22Rv1 (cell line): ENCODE results near the gene ERRFI1.
A peak's percentile ranks its signal among the peaks of the same experiment; 100 is the strongest.

Experiments used
- H3K27ac ChIP-seq: fragments of 450-650 bp; 2 replicates; pipeline ENCODE4 v1.5.1; 2017
- ZFX ChIP-seq: fragments of 450-650 bp; IDR thresholded peaks from 2 replicates; pipeline ENCODE4 v1.6.1; 2017; ENCODE audit warnings: antibody characterized with exemption, borderline replicate concordance
- TF ChIP-seq, protein P1 (sequence below): fragments of 450-650 bp; IDR thresholded peaks from 2 replicates; pipeline ENCODE4 v1.5.1; 2017; ENCODE audit warnings: mild to moderate bottlenecking

The ERRFI1 gene

DNA sequence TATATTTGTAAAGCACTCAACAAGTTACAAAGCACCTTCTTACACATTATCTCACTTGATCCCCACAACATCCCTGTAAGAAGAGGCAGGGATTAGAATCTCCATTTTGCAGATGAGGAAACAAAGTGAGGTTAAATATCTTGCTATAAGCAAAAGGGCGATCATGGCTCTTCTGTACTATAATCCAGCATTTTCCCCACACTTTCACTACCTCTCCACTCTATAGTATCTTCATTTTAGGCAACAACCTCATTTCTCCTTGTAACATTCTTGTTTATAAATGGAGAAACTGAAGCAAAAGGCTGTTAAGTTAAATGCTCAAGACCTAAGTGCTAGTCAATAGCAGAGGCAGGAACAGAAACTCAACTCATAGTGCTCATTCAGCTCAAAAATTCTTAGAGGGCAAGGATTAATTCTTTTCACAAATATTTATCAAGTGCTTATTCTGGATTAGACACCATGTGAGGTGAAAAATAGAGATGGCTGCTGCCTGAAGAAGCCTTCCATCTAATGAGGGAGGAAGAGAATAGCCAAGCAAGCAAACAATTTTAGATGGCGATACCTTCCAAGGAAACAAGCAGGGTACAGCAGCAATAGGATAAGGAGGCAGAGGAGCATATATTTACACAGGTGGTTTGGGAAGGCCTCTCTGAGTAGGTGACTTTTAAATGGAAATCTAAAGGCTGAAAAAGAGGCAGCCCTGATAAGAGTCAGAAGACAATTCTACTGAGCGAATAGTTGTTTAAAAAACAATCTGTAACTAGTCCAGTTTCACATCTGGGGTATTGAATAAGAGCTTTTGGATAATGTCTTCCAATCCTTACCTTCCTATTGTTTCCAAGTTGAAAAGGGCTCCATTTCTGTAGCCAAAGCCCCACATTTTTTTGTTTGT lies 3.5 kb downstream of the ERRFI1 start:
- TF ChIP-seq ZFX, result no peak
- H3K27ac ChIP-seq, result no peak overlapping the region

- no peak overlapping the region for H3K27ac ChIP-seq
- TF ChIP-seq ZFX, result no peak
- TF ChIP-seq, protein P1, sequence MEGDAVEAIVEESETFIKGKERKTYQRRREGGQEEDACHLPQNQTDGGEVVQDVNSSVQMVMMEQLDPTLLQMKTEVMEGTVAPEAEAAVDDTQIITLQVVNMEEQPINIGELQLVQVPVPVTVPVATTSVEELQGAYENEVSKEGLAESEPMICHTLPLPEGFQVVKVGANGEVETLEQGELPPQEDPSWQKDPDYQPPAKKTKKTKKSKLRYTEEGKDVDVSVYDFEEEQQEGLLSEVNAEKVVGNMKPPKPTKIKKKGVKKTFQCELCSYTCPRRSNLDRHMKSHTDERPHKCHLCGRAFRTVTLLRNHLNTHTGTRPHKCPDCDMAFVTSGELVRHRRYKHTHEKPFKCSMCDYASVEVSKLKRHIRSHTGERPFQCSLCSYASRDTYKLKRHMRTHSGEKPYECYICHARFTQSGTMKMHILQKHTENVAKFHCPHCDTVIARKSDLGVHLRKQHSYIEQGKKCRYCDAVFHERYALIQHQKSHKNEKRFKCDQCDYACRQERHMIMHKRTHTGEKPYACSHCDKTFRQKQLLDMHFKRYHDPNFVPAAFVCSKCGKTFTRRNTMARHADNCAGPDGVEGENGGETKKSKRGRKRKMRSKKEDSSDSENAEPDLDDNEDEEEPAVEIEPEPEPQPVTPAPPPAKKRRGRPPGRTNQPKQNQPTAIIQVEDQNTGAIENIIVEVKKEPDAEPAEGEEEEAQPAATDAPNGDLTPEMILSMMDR, result no peak
These were observed 4.3 kb downstream of the ERRFI1 start for GRCh38 chr1:8021676-8022266.

DNA sequence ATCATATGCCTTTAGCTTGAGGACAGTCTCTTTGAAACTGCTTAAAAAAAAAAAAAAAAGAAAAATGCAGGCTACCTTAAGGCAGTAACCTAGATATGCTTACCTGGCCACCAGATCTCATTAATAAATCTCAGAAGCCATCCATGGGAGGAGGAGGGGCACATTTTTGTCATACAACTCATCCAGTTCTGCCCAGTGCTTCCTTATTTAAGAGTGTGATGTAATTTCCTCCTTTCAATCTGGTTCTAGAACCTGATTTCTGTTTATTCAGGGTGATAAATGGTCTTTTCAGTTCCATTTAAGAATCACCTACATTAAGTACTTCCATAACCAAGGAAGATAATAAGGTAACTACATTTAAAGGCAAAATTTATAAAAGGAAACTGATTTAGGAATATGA lies 6.1 kb downstream of the ERRFI1 start:
- peak overlapping the region; percentile 65 for H3K27ac ChIP-seq
- no peak for TF ChIP-seq ZFX
- TF ChIP-seq, protein P1, result no peak

- TF ChIP-seq, protein P1, result no peak
- TF ChIP-seq ZFX, result no peak
- peak overlapping the region; percentile 65 for H3K27ac ChIP-seq
These were observed 6.9 kb downstream of the ERRFI1 start for GRCh38 chr1:8019229-8019620.

DNA sequence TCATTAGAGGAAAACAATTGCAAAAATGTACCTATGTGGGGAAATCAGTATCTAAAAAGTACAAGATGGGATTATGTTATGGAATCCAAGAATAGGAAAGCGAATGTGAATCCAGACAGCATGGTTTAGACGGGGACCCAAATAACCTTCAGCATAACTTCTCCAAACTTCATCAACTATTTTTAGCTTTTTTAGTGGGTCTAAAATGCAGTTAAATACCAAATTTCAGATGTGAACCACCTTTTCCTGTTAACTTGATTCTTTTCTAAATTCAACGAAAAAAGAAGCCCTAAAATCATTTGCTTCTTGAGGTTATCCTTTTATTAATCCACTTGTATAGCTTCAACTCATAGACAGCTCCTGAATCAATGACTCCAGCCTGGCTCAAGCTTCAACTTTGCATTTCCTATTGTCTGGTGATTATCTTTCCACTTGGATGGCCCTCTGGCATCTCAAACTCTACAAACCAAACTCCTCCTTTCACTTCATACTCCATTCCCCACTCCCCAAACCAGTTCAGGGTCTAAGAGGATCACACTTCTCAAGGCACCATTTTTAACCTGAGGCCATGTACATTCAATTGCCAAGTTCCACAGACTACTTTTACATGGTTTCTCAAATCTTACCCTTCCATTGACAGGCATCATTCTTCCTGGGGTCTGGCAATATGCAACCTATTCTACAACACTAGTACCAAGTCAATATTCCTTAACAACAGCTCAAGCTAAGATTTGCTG lies 7.4 kb downstream of the ERRFI1 start:
- no peak for TF ChIP-seq ZFX
- TF ChIP-seq, protein P1, result no peak
- H3K27ac ChIP-seq, result peak overlapping the region; percentile 65

GRCh38 chr1:8017495-8018197 lies 8.5 kb downstream of the ERRFI1 start:
- TF ChIP-seq, protein P1, result no peak
- no peak for TF ChIP-seq ZFX
- H3K27ac ChIP-seq, result peak overlapping the region; percentile 65

DNA sequence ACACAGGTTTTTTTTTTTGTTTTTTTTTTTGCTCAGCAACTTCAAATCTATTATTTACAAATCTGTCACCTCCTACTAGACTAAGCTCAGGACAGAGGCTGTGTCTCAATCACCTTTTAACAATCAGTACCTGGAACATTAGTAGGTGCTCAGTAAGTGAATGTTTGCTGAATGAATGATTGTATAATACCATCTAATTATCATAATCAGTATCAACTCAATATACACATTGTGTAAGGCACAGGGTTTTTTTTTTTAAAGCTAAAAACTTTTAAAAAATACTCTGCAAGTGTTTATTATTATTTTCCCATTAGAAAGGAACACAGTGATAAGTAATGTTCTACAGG lies 9.2 kb downstream of the ERRFI1 start:
- TF ChIP-seq, protein P1, result no peak
- TF ChIP-seq ZFX, result no peak

More for the DNA sequence above, 9.2 kb downstream of the ERRFI1 start:
- H3K27ac ChIP-seq, result peak overlapping the region; percentile 65
